ENCODE results near the gene RASGRP3.

Gene RASGRP3

GRCh38 chr2:33529771-33530481 is 53.5 kb downstream of the RASGRP3 start:
- no peak for DNase-seq

GRCh38 chr2:33530690-33531548 is 54.5 kb downstream of the RASGRP3 start:
- no peak for DNase-seq

GRCh38 chr2:33531549-33532059 is 55.2 kb downstream of the RASGRP3 start:
- DNase-seq: no peak

- DNase-seq: no peak
Observed at GRCh38 chr2:33532146-33532545, 55.7 kb downstream of the RASGRP3 start.

GRCh38 chr2:33532966-33533365 is 56.5 kb downstream of the RASGRP3 start:
- no peak for DNase-seq

- DNase-seq: no peak
Observed at GRCh38 chr2:33535421-33535820, 59.0 kb downstream of the RASGRP3 start.

GRCh38 chr2:33541243-33541642 is 64.8 kb downstream of the RASGRP3 start:
- no peak for DNase-seq

- no peak for DNase-seq
Observed at GRCh38 chr2:33550206-33550605, 73.8 kb downstream of the RASGRP3 start.

- DNase-seq: no peak
Observed at GRCh38 chr2:33552758-33553461, 76.5 kb downstream of the RASGRP3 start.

GRCh38 chr2:33555681-33556080 is 79.2 kb downstream of the RASGRP3 start:
- no peak for DNase-seq

- no peak for DNase-seq
Observed at GRCh38 chr2:33559328-33559727, 82.9 kb downstream of the RASGRP3 start.

- no peak for DNase-seq
Observed at GRCh38 chr2:33560017-33560416, 83.6 kb downstream of the RASGRP3 start.

GRCh38 chr2:33561872-33562271 is 85.4 kb downstream of the RASGRP3 start:
- no peak for DNase-seq

- no peak for DNase-seq
Observed at GRCh38 chr2:33570681-33571080, 94.2 kb downstream of the RASGRP3 start.

GRCh38 chr2:33573657-33574056 is 97.2 kb downstream of the RASGRP3 start:
- DNase-seq: no peak

- DNase-seq: no peak
Observed at GRCh38 chr2:33577084-33577483, 100.6 kb downstream of the RASGRP3 start.

GRCh38 chr2:33577668-33578067 is 101.2 kb downstream of the RASGRP3 start:
- no peak for DNase-seq

GRCh38 chr2:33579227-33579626 is 102.8 kb downstream of the RASGRP3 start:
- no peak for DNase-seq

- no peak for DNase-seq
Observed at GRCh38 chr2:33581872-33582271, 105.4 kb downstream of the RASGRP3 start.

- peak; percentile 21 for DNase-seq
Observed at GRCh38 chr2:33583194-33583938, 106.9 kb downstream of the RASGRP3 start.

- no peak for DNase-seq
Observed at GRCh38 chr2:33586766-33587165, 110.3 kb downstream of the RASGRP3 start.

GRCh38 chr2:33588232-33588631 is 111.8 kb downstream of the RASGRP3 start:
- no peak for DNase-seq

GRCh38 chr2:33589444-33589843 is 113.0 kb downstream of the RASGRP3 start:
- no peak for DNase-seq
